ENCODE measurements around the gene POU4F2.

DNA sequence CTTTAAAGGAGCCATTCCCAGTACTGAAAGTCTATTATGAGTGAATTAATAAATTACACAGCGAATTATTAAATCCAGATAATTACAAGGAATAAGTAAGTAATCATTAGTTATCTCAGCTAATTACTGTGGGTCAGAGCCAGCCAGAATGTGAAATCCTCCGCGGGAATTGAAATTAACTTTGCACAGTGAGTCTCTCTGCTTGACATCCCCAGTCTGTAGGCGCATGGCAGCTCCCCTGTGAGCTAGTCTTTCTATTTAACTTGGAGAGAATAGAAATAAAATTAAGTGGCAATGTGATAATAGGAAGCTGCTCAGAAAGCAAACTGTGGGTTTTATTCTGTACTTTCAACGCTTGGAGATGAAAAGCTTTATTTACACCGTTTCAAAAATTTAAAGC lies 7.2 kb downstream of the POU4F2 start:
- TF ChIP-seq, protein P1, sequence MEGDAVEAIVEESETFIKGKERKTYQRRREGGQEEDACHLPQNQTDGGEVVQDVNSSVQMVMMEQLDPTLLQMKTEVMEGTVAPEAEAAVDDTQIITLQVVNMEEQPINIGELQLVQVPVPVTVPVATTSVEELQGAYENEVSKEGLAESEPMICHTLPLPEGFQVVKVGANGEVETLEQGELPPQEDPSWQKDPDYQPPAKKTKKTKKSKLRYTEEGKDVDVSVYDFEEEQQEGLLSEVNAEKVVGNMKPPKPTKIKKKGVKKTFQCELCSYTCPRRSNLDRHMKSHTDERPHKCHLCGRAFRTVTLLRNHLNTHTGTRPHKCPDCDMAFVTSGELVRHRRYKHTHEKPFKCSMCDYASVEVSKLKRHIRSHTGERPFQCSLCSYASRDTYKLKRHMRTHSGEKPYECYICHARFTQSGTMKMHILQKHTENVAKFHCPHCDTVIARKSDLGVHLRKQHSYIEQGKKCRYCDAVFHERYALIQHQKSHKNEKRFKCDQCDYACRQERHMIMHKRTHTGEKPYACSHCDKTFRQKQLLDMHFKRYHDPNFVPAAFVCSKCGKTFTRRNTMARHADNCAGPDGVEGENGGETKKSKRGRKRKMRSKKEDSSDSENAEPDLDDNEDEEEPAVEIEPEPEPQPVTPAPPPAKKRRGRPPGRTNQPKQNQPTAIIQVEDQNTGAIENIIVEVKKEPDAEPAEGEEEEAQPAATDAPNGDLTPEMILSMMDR (IDR thresholded peaks at IDR 0.05): no peak
- TF ChIP-seq POLR2AphosphoS5 (IDR thresholded peaks at IDR 0.05) (no peak), EP300 (IDR thresholded peaks at IDR 0.05) (no peak), POLR2A (IDR thresholded peaks at IDR 0.05) (no peak)
